GM23248 (cell line): ENCODE results near the gene BYSL. TPM values are rescaled to one million over a fixed set of nuclear protein-coding genes. Genes with fewer than 3 reads are reported as not detected.
A peak's percentile ranks its signal among the peaks of the same experiment; 100 is the strongest.

Experiments
- DNase-seq: peaks from one replicate; pipeline ENCODE4 v3.0.0-alpha.2; 2015
- H2AFZ ChIP-seq: fragments of 200-600 bp; sonication (generic); 2 replicates; pipeline ENCODE4 v1.6.1; 2016; ENCODE audit warnings: antibody characterized with exemption
- H3F3A ChIP-seq: fragments of 200-600 bp; sonication (generic); 2 replicates; pipeline ENCODE4 v1.6.1; 2016; ENCODE audit warnings: mild to moderate bottlenecking, antibody characterized with exemption, mixed run types; ENCODE audit not compliant: insufficient read depth
- H3K27ac ChIP-seq: fragments of 200-600 bp; sonication (generic); 2 replicates; pipeline ENCODE4 v1.5.1; 2016; ENCODE audit warnings: mild to moderate bottlenecking
- H3K27me3 ChIP-seq: fragments of 200-600 bp; sonication (generic); replicated peaks from 2 replicates; pipeline ENCODE4 v1.6.1; 2016; ENCODE audit warnings: mild to moderate bottlenecking; ENCODE audit not compliant: insufficient read depth
- H3K36me3 ChIP-seq: fragments of 200-600 bp; sonication (generic); 2 replicates; pipeline ENCODE4 v1.6.1; 2016; ENCODE audit warnings: low read depth, mild to moderate bottlenecking
- H3K4me1 ChIP-seq: fragments of 200-600 bp; sonication (generic); 2 replicates; pipeline ENCODE4 v1.6.1; 2016; ENCODE audit warnings: mild to moderate bottlenecking; ENCODE audit not compliant: insufficient read depth
- H3K4me2 ChIP-seq: fragments of 200-600 bp; sonication (generic); one replicate; pipeline ENCODE4 v1.6.1; 2016; ENCODE audit warnings: mild to moderate bottlenecking; ENCODE audit not compliant: unreplicated experiment
- H3K4me3 ChIP-seq: fragments of 200-600 bp; sonication (generic); 2 replicates; pipeline ENCODE4 v1.5.1; 2016; ENCODE audit warnings: mild to moderate bottlenecking
- H3K79me2 ChIP-seq: fragments of 200-600 bp; sonication (generic); 2 replicates; pipeline ENCODE4 v1.6.1; 2016; ENCODE audit warnings: mild to moderate bottlenecking; ENCODE audit not compliant: insufficient read depth
- H3K9ac ChIP-seq: fragments of 200-600 bp; sonication (generic); 2 replicates; pipeline ENCODE4 v1.6.1; 2016; ENCODE audit warnings: mild to moderate bottlenecking
- H3K9me2 ChIP-seq: fragments of 200-600 bp; sonication (generic); 2 replicates; pipeline ENCODE4 v1.6.1; 2016; ENCODE audit warnings: mixed run types, mild to moderate bottlenecking, moderate library complexity; ENCODE audit not compliant: insufficient read depth
- H3K9me3 ChIP-seq: fragments of 200-600 bp; sonication (generic); one replicate; pipeline ENCODE4 v1.6.1; 2017; ENCODE audit warnings: low read depth
- H4K20me1 ChIP-seq: fragments of 200-600 bp; sonication (generic); 2 replicates; pipeline ENCODE4 v1.6.0; 2016; ENCODE audit not compliant: insufficient read depth
- EZH2 ChIP-seq: fragments of 200-600 bp; sonication (generic); IDR thresholded peaks from 2 replicates; pipeline ENCODE4 v1.6.1; 2018; ENCODE audit warnings: antibody characterized with exemption, mild to moderate bottlenecking; ENCODE audit not compliant: insufficient read depth, poor library complexity, severe bottlenecking
- EZH2phosphoT487 ChIP-seq: fragments of 200-600 bp; sonication (generic); IDR thresholded peaks from 2 replicates; pipeline ENCODE4 v1.6.1; 2018; ENCODE audit warnings: antibody characterized with exemption, moderate library complexity, mild to moderate bottlenecking, low read depth; ENCODE audit not compliant: insufficient read depth
- WGBS, 2 experiments: methylation state at CpG; one replicate each; pipeline ENCODE4 v1.1.6; 2015 to 2017; ENCODE audit warnings: low lambda C conversion rate in 2 of 2, low coverage in 1 of 2; ENCODE audit errors: missing lambda C conversion rate in 2 of 2; 5-methylcytosine and 5-hydroxymethylcytosine counted together
- in situ Hi-C: fragments of 300-500 bp; cut with MboI; formaldehyde crosslinking; loops from 2 replicates; pipeline ENCODE4 v1.15.0; 2020
- polyA plus RNA-seq: library from polyadenylated mRNA; unstranded; fragments of >200 nt; fragmentation: Nextera tagmentation; extraction: Ambion mirVana; gene quantifications from 2 replicates; pipeline ENCODE4 v1.2.1, GENCODE V29; 2016
- total RNA-seq: library from RNA; depleted of rRNA; stranded (reverse); fragments of >200 nt; shearing (Covaris generic); gene quantifications from 2 replicates; pipeline ENCODE4 v1.2.3, GENCODE V29; 2014

The BYSL gene
- total and polyA plus RNA-seq, 2 experiments from 2014 or later: 11.0 to 28.0 TPM

DNA sequence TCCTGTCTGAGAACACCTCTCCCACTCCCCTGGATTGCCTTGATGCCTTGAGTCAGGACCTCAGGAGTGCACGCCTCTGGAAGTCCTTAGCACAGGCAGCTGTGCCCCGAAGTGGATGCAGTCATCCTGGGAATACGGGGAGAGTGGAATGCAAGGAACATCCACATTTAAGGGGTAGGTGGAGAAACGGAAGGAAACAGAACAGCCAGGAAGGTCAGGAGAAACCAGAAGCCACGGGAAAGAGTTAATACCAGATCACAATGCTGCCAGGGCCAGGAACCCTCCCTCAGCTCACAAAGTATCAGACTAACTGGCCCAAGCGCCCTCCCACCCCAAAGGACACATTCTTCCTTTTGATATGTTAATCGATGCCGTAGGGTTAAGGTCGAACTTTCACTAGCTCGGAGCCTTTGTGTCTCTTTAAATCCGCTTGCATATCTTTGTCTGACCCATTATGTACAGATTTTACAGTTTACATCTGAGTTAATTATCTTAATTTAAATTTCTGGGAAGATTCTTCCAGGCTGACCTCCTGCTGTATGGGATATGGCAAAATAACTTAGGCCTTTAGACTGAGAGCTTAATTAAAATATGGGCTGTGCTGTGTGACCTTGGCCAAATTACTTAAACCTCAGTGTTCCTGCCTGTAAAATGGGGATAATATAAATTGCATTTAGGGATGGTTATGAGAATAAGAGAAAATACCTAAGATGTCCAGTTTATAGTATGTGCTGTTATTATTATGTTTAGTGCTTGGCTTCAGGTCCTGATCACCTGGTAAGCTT is 44.3 kb downstream of the BYSL start:
- no peak overlapping the region for H3K9ac ChIP-seq
- no peaks in the 10 kb centered on the region for H3K9me3 ChIP-seq
- H2AFZ ChIP-seq: no peak overlapping the region
- no peaks in the 10 kb centered on the region for H3K36me3 ChIP-seq
- no peak overlapping the region for H3K27ac ChIP-seq
- H3K79me2 ChIP-seq: no peaks in the 10 kb centered on the region
- in situ Hi-C loops: no loop called here
- DNase-seq: no peak
- H3F3A ChIP-seq: peaks cover 14% of the 10 kb centered on the region
- H3K4me2 ChIP-seq: no peak overlapping the region
- no peaks in the 10 kb centered on the region for H3K9me2 ChIP-seq
- H3K4me1 ChIP-seq: peaks cover 25% of the 10 kb centered on the region
- H3K27me3 ChIP-seq: no peaks in the 10 kb centered on the region
- 79 to 85% methylated on average over 11 of the region's 11 CpGs for WGBS, 2 experiments
- TF ChIP-seq EZH2 (no peak), EZH2phosphoT487 (no peak)
- H3K4me3 ChIP-seq: no peak overlapping the region
- no peaks in the 10 kb centered on the region for H4K20me1 ChIP-seq

DNA sequence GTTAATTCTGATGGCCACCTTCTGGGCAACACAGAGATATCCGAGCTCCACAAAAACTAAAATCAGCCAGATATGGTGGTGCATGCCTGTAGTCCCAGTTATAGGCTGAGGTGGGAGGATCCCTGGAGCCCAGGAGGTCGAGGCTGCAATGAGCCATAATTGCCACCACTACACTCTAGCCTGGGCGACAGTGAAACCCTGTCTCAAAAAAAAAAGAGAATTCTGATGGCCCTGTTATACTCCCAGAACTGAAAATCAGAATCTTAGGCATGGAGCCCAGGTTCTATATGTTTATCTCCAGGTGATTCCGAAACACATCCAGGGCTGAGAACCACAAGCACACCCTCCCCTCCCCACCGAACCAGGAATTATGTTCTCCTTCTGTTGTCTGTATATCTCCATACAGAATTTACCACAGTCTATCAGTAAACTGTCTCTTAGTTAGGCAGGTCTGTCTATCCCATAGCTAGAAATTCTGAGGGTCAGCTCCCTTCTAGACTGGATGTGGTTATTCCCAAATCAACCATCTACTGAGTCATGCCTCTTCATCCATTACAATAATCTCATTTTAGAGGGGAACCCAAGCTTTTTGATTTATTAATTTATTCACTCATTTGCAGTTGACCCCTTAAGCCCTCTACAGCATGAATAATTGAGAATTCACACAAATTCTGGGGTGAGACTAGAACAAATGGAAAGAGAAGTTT is 45.1 kb downstream of the BYSL start:
- in situ Hi-C loops: no loop called here
- Histone ChIP-seq H3K36me3 (no peaks in the 10 kb centered on the region), H3K4me3 (no peak overlapping the region), H3K9me2 (no peaks in the 10 kb centered on the region), H3K27ac (peak overlapping the region; percentile 50), H2AFZ (no peak overlapping the region), H3K9me3 (no peaks in the 10 kb centered on the region), H3K9ac (no peak overlapping the region), H3K79me2 (no peaks in the 10 kb centered on the region), H3K4me2 (peak overlapping the region; percentile 34), H3F3A (peaks cover 21% of the 10 kb centered on the region), H3K27me3 (no peaks in the 10 kb centered on the region), H3K4me1 (peaks cover 29% of the 10 kb centered on the region), H4K20me1 (no peaks in the 10 kb centered on the region)
- WGBS, 2 experiments: 78 to 82% methylated on average over 5 of the region's 5 CpGs
- peak; percentile 20 for DNase-seq
- no peak for TF ChIP-seq EZH2
- TF ChIP-seq EZH2phosphoT487: no peak

DNA sequence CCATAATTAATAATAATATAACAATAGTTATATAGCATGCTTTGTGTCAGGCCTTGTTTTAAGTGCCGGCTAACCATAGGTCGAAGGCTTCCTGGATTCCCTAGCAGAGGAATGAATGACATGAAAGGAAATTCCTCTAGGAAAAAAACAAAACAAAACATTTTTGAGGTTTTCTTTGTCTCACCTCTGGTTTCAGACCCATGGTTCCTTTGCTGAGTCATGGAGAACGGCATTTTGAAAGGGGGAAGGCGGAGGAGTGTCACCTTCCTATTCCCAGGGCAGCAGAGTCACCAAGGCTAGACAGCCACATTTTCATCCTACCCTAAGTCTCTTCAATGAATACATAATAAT is 45.6 kb downstream of the BYSL start:
- in situ Hi-C loops: no loop called here
- DNase-seq: peak; percentile 54
- H3K9ac ChIP-seq: no peak overlapping the region
- H4K20me1 ChIP-seq: no peaks in the 10 kb centered on the region
- H3K9me3 ChIP-seq: no peaks in the 10 kb centered on the region
- no peak overlapping the region for H3K4me3 ChIP-seq
- H3K27me3 ChIP-seq: no peaks in the 10 kb centered on the region
- H2AFZ ChIP-seq: no peak overlapping the region
- H3K4me2 ChIP-seq: peak overlapping the region; percentile 34
- H3K9me2 ChIP-seq: no peaks in the 10 kb centered on the region
- TF ChIP-seq EZH2 (no peak), EZH2phosphoT487 (no peak)
- peaks cover 21% of the 10 kb centered on the region for H3F3A ChIP-seq
- H3K27ac ChIP-seq: peak overlapping the region; percentile 50
- no peaks in the 10 kb centered on the region for H3K79me2 ChIP-seq
- peaks cover 29% of the 10 kb centered on the region for H3K4me1 ChIP-seq
- no peaks in the 10 kb centered on the region for H3K36me3 ChIP-seq
- WGBS, 2 experiments: 35 to 42% methylated on average over 4 of the region's 4 CpGs

- Histone ChIP-seq H3K27me3 (no peaks in the 10 kb centered on the region), H3K4me2 (peak overlapping the region; percentile 34), H4K20me1 (no peaks in the 10 kb centered on the region), H3K9ac (no peak overlapping the region), H3K4me1 (peaks cover 29% of the 10 kb centered on the region), H2AFZ (no peak overlapping the region), H3K4me3 (no peak overlapping the region), H3F3A (peaks cover 21% of the 10 kb centered on the region), H3K36me3 (no peaks in the 10 kb centered on the region), H3K27ac (peak overlapping the region; percentile 50), H3K9me3 (no peaks in the 10 kb centered on the region), H3K9me2 (no peaks in the 10 kb centered on the region), H3K79me2 (no peaks in the 10 kb centered on the region)
- in situ Hi-C loops: no loop called here
- 94 to 95% methylated on average over 7 of the region's 7 CpGs for WGBS, 2 experiments
- DNase-seq: peak; percentile 71
- TF ChIP-seq EZH2 (no peak), EZH2phosphoT487 (no peak)
These were observed 46.3 kb downstream of the BYSL start for GRCh38 chr6:41967312-41968287.
